ENCODE results near the gene APBB1.

Gene APBB1

GRCh38 chr11:6417907-6418556, 862 bp downstream of the APBB1 start:
- no peak for DNase-seq (ENCODE audit: low read depth)
- peak overlapping the region; percentile 77 for H3K4me3 ChIP-seq (ENCODE audit: low read length)
- no peak for TF ChIP-seq CTCF (conservative IDR thresholded peaks at IDR 0.05; ENCODE audit: low read length)

- H3K4me3 ChIP-seq (ENCODE audit: low read length), result no peak overlapping the region
- no peak for TF ChIP-seq CTCF (conservative IDR thresholded peaks at IDR 0.05; ENCODE audit: low read length)
- no peak for DNase-seq (ENCODE audit: low read depth)
These were observed 3.1 kb downstream of the APBB1 start for GRCh38 chr11:6415797-6416196.

GRCh38 chr11:6414874-6415328, 4.0 kb downstream of the APBB1 start:
- DNase-seq (ENCODE audit: low read depth), result no peak
- no peak for TF ChIP-seq CTCF (conservative IDR thresholded peaks at IDR 0.05; ENCODE audit: low read length)
- H3K4me3 ChIP-seq (ENCODE audit: low read length), result no peak overlapping the region

- no peak overlapping the region for H3K4me3 ChIP-seq (ENCODE audit: low read length)
- no peak for TF ChIP-seq CTCF (conservative IDR thresholded peaks at IDR 0.05; ENCODE audit: low read length)
- peak; percentile 48 for DNase-seq (ENCODE audit: low read depth)
These were observed 5.1 kb downstream of the APBB1 start for GRCh38 chr11:6413791-6414201.

- no peak overlapping the region for H3K4me3 ChIP-seq (ENCODE audit: low read length)
- no peak for DNase-seq (ENCODE audit: low read depth)
- TF ChIP-seq CTCF (conservative IDR thresholded peaks at IDR 0.05; ENCODE audit: low read length), result no peak
These were observed 7.3 kb downstream of the APBB1 start for GRCh38 chr11:6411594-6412031.

- no peak for TF ChIP-seq CTCF (conservative IDR thresholded peaks at IDR 0.05; ENCODE audit: low read length)
- no peak for DNase-seq (ENCODE audit: low read depth)
- H3K4me3 ChIP-seq (ENCODE audit: low read length), result no peak overlapping the region
These were observed 8.0 kb downstream of the APBB1 start for GRCh38 chr11:6410695-6411430.

GRCh38 chr11:6406370-6406769, 12.5 kb downstream of the APBB1 start:
- no peak overlapping the region for H3K4me3 ChIP-seq (ENCODE audit: low read length)
- DNase-seq (ENCODE audit: low read depth), result no peak

More at GRCh38 chr11:6406370-6406769, 12.5 kb downstream of the APBB1 start:
- TF ChIP-seq CTCF (conservative IDR thresholded peaks at IDR 0.05; ENCODE audit: low read length), result no peak
